T follicular helper cell (primary cell): ENCODE results near the gene SPPL2B.

Source experiments
- DNase-seq: peaks from one replicate; pipeline ENCODE4 v3.0.0-alpha.2; 2020; ENCODE audit warnings: low read depth

Gene SPPL2B

DNA sequence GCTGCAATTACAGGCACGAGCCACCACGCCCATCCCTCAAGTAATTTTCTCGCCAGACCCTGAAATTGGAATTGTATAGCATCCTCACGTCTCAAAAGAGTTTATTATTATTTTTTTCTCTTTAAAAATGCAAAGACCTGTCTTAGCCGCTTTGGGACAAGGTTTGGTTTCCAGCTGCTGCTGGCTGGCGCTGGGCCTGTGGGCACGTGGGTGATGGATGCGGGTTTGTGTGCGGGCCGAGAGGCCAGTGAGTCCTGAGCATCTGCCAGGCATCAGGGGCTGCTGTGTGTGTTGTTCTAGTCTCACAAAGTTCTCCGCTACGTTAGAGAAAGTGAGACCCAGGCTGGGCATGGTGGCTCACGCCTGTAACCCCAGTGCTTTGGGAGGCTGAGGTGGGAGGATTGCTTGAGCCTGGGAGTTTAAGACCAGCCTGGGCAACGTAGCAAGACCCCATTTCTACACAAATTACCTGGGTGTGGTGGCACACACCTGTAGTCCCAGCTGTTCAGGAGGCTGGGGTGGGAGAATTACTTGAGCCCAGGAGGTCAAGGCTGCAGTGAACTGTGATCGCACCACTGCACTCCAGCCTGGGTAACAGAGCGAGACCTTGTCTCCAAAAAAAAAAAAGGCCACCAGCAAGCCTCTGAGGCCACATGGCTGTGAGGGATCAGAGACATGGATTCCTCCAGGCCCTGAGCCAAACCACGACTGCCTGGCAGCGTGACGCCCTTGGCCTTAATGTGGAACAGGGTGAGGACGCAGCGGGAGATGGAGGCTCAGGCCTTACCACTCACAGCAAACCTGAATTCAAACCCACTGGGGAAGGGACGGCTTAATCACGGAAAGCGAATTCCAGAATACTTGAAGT, 26.9 kb downstream of the SPPL2B start:
- no peak for DNase-seq

DNA sequence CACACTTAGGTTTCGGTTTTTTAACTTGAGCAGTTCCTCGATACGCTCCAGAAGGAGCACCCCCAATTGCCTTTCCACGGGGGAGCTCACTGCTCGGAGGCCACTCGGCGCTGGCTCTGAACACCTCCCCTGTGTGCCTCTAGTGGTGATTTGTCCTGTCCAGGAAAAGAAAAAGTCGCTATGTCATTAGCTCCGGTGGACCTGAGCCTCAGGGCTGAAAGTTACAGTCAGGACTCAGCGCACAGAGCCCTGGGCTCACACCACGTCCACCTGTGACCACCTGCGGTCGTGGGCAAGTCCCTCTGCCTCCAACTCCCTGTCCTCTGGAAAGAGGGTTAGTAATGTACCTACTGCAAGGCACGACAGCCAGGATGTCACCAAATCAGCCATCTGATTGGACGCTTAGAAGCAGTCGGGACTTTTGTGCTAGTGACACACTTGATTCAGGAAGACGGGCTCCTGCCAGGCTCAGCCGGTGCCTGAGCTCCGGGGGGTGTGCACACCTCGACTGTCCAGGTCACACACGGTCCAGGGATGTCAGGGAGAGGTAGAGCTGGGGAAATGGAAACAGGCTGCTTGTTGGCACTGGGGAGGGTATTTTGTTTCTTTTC, 27.7 kb downstream of the SPPL2B start:
- no peak for DNase-seq

GRCh38 chr19:2357279-2358206, 29.1 kb downstream of the SPPL2B start:
- no peak for DNase-seq

- no peak for DNase-seq
Measured at GRCh38 chr19:2358548-2359173, 30.2 kb downstream of the SPPL2B start.

GRCh38 chr19:2359992-2360685, 31.7 kb downstream of the SPPL2B start, which contains the start of gene TMPRSS9:
TSS of gene TMPRSS9 (plus strand) at chr19:2360265. CDS start at chr19:2389786, 29,521 bp downstream.
- DNase-seq: no peak

- no peak for DNase-seq
Measured at GRCh38 chr19:2360833-2361232, 32.3 kb downstream of the SPPL2B start.

DNA sequence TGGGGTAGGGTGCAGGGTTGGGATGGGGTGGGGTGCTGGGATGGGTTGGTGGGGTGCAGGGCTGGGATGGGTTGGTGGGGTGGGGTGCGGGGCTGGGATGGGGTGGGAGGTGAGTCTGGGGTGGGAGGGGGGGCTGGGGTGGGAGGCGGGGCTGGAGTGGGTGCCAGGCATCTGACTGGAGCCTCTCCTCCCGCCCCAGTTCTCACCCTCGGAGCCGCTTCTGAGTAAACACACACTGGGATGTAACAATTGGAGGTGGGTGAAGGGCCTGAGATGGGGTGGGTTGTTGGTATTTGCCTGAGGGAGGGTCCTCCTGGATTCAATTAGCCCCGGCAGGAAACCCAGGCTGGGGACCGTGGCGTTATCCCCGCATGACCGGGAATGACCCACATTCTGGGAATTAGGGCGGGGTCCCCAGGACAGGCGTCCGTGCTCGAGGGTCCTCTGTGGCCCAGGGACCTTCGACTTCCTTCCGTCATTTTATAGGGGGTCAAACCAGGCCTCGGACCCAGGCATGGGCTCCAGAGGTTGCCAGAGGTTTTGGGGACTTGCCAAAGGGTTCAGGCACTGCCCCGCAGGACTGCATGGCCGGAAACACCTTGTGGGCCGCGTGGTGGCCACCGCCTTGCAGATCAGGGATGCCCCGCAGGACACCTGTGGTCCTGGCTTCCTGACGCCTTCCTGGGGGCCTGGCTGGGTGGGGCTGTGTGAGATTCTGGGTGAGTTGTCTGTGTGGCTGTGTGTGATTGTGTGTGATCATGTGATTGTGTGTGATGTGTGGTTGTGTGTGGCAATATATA, 33.0 kb downstream of the SPPL2B start:
- no peak for DNase-seq

- no peak for DNase-seq
Measured at GRCh38 chr19:2362046-2362969, 33.8 kb downstream of the SPPL2B start.

DNA sequence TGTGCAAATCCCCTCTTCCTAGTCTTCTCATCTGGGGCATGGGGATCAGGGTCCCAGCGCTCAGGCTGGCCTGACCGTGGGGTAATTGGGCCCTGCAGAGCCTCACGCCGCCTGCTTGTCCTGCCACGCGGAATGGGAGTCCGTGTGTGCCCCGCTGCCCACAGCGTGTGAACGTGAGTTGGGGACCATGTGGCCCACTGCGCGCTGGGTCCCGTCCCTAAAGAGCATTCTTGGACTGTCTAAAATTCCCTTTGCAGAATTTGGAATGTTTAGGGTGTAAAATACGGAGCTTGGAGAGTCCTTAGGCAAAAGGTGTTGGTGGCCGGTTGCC, 34.5 kb downstream of the SPPL2B start:
- DNase-seq: no peak

DNA sequence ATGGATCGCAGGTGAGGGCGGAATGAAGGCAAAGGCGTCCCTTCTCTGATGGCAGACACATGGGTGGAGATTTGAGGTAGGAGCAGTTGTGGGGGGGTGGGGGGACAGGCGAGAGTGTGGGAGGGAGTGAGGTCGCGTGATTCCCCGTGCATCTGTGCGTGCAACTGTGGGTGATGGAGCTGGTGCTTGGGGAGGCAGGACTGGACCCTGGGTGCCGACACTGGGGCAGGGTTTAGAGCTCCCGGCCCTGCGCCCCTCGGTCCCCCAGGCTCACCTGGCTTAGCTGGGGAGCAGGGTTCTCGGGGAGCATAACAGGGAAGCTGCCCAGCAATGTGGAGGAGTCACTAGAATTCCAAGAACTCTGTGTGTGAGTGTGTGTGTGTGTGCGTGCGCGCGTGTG, 34.9 kb downstream of the SPPL2B start:
- no peak for DNase-seq

- no peak for DNase-seq
Measured at GRCh38 chr19:2365201-2365970, 36.9 kb downstream of the SPPL2B start.

GRCh38 chr19:2371656-2372055, 43.2 kb downstream of the SPPL2B start:
- DNase-seq: no peak

GRCh38 chr19:2372076-2372612, 43.7 kb downstream of the SPPL2B start:
- DNase-seq: no peak

GRCh38 chr19:2374808-2375207, 46.3 kb downstream of the SPPL2B start:
- DNase-seq: no peak

GRCh38 chr19:2375353-2376121, 47.1 kb downstream of the SPPL2B start:
- no peak for DNase-seq

DNA sequence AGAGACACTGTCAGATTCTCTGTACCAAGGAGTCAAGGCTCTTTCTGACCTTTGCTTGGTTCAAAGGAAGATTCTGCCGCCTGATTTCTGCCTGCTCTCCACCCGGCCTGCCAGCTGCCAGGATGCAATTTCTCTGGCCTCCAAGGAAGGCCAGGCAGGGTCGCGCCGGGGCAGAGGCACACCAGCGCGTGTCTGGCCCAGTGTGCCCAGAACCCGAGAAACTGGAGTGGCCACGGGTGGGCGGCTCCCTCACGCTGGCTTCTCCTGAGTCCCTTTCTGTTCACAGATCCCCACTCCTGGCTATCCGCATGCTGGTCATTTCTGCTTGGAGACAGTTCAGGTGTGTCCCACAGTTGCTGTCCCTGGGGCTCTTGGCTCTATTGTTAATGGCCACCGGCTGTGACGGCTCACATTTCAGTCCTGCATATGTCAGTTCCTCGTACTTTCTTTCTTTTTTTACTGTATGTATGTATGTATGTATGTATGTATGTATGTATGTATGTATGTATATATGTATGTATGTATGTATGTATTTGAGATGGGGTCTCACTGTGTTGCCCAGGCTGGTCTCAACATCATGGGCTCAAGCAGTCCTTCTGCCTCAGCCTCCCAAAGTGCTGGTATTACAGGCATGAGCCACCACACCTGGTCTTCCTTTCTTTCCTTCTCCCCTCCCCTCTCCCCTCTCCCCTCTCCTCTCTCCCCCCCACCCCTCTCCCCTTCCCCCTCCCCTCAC, 48.5 kb downstream of the SPPL2B start:
- DNase-seq: no peak

- DNase-seq: no peak
Measured at GRCh38 chr19:2380567-2380966, 52.1 kb downstream of the SPPL2B start.
